ENCODE measurements around the gene DNAH14. TPM values are rescaled to one million over a fixed set of nuclear protein-coding genes. Genes with fewer than 3 reads are reported as not detected.

DNAH14 gene
- total and polyA plus RNA-seq, 2 of the 13 experiments (the other 11 are each of a cell fraction or from before 2014, with no cell fraction given), result 4.5 to 27.5 TPM

DNA sequence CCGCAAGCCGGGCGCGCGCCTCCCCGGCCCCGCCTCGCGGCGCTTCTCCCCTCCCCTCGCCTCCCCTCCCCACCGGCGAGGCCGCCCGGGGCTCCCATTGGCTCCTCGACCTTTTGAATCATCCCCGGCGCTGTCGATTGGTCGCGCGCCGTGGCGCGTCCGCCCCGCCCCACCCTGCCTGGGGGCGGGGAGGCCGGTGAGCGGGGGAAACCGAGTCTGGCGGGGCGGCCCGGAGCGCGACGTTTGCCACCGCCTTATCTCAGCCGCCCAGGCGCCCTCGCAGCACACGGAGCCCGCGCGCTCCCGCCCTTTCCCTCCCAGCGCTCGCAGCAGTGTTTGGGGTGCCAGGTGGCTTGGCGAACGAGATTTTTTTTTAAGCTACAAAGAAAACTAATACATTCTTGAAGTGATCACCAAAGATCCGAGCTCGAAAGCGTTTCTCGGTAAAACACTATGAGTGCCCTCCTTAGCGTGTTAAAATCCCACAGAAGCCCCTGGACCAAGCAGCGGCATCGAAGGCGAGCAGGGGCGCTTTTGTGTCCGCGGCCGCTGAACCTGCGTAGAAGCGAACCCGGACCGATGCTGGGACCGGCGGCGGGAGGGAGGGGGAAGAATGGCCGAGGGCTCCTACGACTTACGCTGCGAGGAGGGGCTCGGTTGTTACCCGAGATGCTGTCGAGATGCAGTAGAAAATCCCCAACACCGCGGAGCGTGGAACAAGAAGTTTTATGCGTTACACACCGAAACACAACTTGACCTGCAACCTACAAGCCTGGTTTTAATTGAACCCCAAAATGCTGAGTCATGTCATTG, 498.8 kb downstream of the DNAH14 start (continued):
- TF ChIP-seq ZNF124 (CRISPR knock-in tag; IDR thresholded peaks at IDR 0.05) (no peak), PPARG (CRISPR knock-in tag; conservative IDR thresholded peaks at IDR 0.05) (0 out of 2 replicates have a peak, but pooled peaks have one; percentile 7), ZNF557 (CRISPR knock-in tag; IDR thresholded peaks at IDR 0.05) (no peak), MAF1 (CRISPR knock-in tag; IDR thresholded peaks at IDR 0.05; ENCODE audit: borderline replicate concordance) (0 out of 2 replicates have a peak, but pooled peaks have one; percentile 29), ZNF670 (CRISPR knock-in tag; IDR thresholded peaks at IDR 0.05; ENCODE audit: borderline replicate concordance) (no peak), WIZ (CRISPR knock-in tag; IDR thresholded peaks at IDR 0.05) (no peak), KLF9 (CRISPR knock-in tag; IDR thresholded peaks at IDR 0.05; ENCODE audit: low read depth) (no peak), MATR3 (CRISPR knock-in tag; IDR thresholded peaks at IDR 0.05) (no peak), CHCHD3 (CRISPR knock-in tag; IDR thresholded peaks at IDR 0.05) (no peak), ZNF264 (CRISPR knock-in tag; IDR thresholded peaks at IDR 0.05) (no peak), SRY (CRISPR knock-in tag; IDR thresholded peaks at IDR 0.05) (peak; percentile 36; the same call in 1 of the 2 replicates), GATA4 (IDR thresholded peaks at IDR 0.05; ENCODE audit: borderline replicate concordance, low read depth) (peak; percentile 16; the same call in 1 of the 2 replicates), ZSCAN22 (CRISPR knock-in tag; IDR thresholded peaks at IDR 0.05) (no peak), ZNF552 (CRISPR knock-in tag; IDR thresholded peaks at IDR 0.05; ENCODE audit: borderline replicate concordance) (no peak), ZNF709 (CRISPR knock-in tag; IDR thresholded peaks at IDR 0.05) (peak; percentile 77; the same call in 1 of the 2 replicates), KAT2B (IDR thresholded peaks at IDR 0.05; ENCODE audit: borderline replicate concordance, low read depth, low read length) (no peak), EZH2 (conservative IDR thresholded peaks at IDR 0.05; ENCODE audit: low read depth, low read length) (no peak)
- TF ChIP-seq, protein P1, sequence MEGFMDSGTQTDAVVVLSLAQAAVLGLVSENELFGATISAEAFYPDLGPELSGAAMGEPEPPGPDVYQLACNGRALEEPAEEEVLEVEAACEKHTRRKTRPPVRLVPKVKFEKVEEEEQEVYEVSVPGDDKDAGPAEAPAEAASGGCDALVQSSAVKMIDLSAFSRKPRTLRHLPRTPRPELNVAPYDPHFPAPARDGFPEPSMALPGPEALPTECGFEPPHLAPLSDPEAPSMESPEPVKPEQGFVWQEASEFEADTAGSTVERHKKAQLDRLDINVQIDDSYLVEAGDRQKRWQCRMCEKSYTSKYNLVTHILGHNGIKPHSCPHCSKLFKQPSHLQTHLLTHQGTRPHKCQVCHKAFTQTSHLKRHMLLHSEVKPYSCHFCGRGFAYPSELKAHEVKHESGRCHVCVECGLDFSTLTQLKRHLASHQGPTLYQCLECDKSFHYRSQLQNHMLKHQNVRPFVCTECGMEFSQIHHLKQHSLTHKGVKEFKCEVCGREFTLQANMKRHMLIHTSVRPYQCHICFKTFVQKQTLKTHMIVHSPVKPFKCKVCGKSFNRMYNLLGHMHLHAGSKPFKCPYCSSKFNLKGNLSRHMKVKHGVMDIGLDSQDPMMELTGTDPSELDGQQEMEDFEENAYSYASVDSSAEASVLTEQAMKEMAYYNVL (CRISPR knock-in tag; IDR thresholded peaks at IDR 0.05; ENCODE audit: borderline replicate concordance), result no peak
- TF ChIP-seq, protein P2, sequence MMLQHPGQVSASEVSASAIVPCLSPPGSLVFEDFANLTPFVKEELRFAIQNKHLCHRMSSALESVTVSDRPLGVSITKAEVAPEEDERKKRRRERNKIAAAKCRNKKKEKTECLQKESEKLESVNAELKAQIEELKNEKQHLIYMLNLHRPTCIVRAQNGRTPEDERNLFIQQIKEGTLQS (CRISPR knock-in tag; IDR thresholded peaks at IDR 0.05), result no peak
- TF ChIP-seq, protein P3, sequence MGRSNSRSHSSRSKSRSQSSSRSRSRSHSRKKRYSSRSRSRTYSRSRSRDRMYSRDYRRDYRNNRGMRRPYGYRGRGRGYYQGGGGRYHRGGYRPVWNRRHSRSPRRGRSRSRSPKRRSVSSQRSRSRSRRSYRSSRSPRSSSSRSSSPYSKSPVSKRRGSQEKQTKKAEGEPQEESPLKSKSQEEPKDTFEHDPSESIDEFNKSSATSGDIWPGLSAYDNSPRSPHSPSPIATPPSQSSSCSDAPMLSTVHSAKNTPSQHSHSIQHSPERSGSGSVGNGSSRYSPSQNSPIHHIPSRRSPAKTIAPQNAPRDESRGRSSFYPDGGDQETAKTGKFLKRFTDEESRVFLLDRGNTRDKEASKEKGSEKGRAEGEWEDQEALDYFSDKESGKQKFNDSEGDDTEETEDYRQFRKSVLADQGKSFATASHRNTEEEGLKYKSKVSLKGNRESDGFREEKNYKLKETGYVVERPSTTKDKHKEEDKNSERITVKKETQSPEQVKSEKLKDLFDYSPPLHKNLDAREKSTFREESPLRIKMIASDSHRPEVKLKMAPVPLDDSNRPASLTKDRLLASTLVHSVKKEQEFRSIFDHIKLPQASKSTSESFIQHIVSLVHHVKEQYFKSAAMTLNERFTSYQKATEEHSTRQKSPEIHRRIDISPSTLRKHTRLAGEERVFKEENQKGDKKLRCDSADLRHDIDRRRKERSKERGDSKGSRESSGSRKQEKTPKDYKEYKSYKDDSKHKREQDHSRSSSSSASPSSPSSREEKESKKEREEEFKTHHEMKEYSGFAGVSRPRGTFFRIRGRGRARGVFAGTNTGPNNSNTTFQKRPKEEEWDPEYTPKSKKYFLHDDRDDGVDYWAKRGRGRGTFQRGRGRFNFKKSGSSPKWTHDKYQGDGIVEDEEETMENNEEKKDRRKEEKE (IDR thresholded peaks at IDR 0.05), result no peak
- TF ChIP-seq, protein P4, sequence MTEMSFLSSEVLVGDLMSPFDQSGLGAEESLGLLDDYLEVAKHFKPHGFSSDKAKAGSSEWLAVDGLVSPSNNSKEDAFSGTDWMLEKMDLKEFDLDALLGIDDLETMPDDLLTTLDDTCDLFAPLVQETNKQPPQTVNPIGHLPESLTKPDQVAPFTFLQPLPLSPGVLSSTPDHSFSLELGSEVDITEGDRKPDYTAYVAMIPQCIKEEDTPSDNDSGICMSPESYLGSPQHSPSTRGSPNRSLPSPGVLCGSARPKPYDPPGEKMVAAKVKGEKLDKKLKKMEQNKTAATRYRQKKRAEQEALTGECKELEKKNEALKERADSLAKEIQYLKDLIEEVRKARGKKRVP (CRISPR knock-in tag; IDR thresholded peaks at IDR 0.05), result 0 out of 4 replicates have a peak, but pooled peaks of 1 of the 2 experiments have one; percentile 44
- TF ChIP-seq, protein P5, sequence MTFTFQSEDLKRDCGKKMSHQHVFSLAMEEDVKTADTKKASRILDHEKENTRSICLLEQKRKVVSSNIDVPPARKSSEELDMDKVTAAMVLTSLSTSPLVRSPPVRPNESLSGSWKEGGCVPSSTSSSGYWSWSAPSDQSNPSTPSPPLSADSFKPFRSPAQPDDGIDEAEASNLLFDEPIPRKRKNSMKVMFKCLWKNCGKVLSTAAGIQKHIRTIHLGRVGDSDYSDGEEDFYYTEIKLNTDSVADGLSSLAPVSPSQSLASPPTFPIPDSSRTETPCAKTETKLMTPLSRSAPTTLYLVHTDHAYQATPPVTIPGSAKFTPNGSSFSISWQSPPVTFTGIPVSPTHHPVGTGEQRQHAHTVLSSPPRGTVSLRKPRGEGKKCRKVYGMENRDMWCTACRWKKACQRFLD (CRISPR knock-in tag; IDR thresholded peaks at IDR 0.05; ENCODE audit: borderline replicate concordance), result no peak
